ENCODE measurements around the gene RORC.
"Not testable (repeated sequence)": the region's sequence is repeated elsewhere in the genome, so short reads cannot be mapped to it uniquely, and the experiment has no call there.

Gene RORC

DNA sequence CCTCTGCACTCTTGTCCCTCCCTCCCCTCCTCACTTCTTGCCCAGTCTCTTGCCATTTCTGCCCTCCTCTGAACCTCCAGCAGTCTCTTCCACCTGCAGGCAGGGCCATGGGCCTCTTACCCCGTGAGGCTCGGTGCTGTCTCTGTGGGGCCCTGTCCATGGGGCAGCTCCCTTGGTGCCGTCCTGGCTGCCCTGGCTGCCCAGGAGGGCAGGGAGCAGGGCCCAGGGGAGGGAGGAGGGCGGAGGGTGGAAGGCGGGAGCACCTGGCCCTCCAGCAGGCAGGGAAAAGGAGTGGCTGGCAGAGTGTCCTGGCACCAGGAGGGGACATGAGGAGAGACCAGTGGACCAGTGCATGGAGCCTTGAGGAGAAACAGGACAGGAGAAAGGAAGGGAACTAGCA is at the start of gene RORC:
Gene RORC (minus strand): TSS at position 198 of the 400 bp plus-strand sequence. CDS start 38 bp downstream, at position 160.
- H2AFZ ChIP-seq (ENCODE audit: low read depth, low read length) = no peak within 1 kb of the TSS
- H3K4me3 ChIP-seq (ENCODE audit: low read length) = no peak within 1 kb of the TSS
- peaks cover 15% of the 10 kb centered on the region for H3K4me1 ChIP-seq (ENCODE audit: insufficient read depth, low read length)
- peaks cover 32% of the 10 kb centered on the region for H3K27me3 ChIP-seq (ENCODE audit: insufficient read depth, low read length)
- H3K9me3 ChIP-seq (ENCODE audit: low read length) = no peaks in the 10 kb centered on the region
- no peaks in the 10 kb centered on the region for H3K36me3 ChIP-seq (ENCODE audit: insufficient read depth, low read length)

GRCh38 chr1:151875419-151876097 is 44.0 kb upstream of the RORC start:
- no peak overlapping the region for H2AFZ ChIP-seq (ENCODE audit: low read depth, low read length)
- no peaks in the 10 kb centered on the region for H3K4me1 ChIP-seq (ENCODE audit: insufficient read depth, low read length)
- H3K27me3 ChIP-seq (ENCODE audit: insufficient read depth, low read length) = no peaks in the 10 kb centered on the region
- H3K4me3 ChIP-seq (ENCODE audit: low read length) = no peak overlapping the region
- peaks cover 13% of the 10 kb centered on the region for H3K36me3 ChIP-seq (ENCODE audit: insufficient read depth, low read length)
- H3K9me3 ChIP-seq (ENCODE audit: low read length) = no peaks in the 10 kb centered on the region

DNA sequence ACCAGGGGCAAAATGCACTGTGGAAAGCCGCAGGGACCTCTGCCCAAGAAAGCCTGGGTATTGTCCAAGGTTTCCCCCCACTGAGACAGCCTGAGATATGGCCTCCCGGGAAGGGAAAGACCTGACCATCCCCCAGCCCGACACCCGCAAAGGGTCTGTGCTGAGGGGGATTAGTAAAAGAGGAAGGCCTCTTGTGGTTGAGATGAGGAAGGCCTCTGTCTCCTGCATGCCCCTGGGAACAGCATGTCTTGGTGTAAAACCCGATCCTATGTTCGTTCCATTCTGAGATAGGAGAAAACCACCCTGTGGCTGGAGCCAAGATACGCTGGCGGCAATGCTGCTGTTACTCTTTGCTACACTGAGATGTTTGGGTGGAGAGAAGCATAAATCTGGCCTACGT is 41.2 kb upstream of the RORC start:
- H3K4me3 ChIP-seq (ENCODE audit: low read length); H3K27me3 ChIP-seq (ENCODE audit: insufficient read depth, low read length); H2AFZ ChIP-seq (ENCODE audit: low read depth, low read length); H3K4me1 ChIP-seq (ENCODE audit: insufficient read depth, low read length); H3K9me3 ChIP-seq (ENCODE audit: low read length): not testable (repeated sequence)
- H3K36me3 ChIP-seq (ENCODE audit: insufficient read depth, low read length) = peaks cover 13% of the 10 kb centered on the region

- Histone ChIP-seq H3K36me3 (ENCODE audit: insufficient read depth, low read length) (peaks cover 13% of the 10 kb centered on the region), H3K9me3 (ENCODE audit: low read length) (no peaks in the 10 kb centered on the region), H3K4me1 (ENCODE audit: insufficient read depth, low read length) (no peaks in the 10 kb centered on the region), H3K27me3 (ENCODE audit: insufficient read depth, low read length) (no peaks in the 10 kb centered on the region), H3K4me3 (ENCODE audit: low read length) (no peak overlapping the region), H2AFZ (ENCODE audit: low read depth, low read length) (no peak overlapping the region)
Measured at GRCh38 chr1:151871284-151872030, 39.9 kb upstream of the RORC start.

DNA sequence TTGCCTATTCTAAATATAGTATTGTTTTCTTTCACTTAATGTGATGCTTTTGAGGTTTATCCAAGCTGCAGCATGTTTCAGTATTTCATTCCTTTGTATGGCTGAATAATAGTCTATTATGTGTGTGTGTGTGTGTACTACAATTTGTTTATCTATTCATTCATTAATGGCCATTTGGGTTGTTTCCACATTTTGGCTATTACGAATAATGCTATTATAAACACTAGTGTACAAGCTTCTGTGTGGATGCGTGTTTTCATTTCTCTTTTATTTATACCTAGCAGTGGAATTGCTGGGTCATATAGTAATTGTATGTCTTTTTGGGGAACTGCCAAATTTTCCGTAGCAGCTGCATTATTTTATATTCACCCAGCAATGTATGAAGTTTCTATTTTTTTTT is 36.9 kb upstream of the RORC start:
- no peaks in the 10 kb centered on the region for H3K4me1 ChIP-seq (ENCODE audit: insufficient read depth, low read length)
- no peak overlapping the region for H2AFZ ChIP-seq (ENCODE audit: low read depth, low read length)
- peaks cover under 1% of the 10 kb centered on the region for H3K36me3 ChIP-seq (ENCODE audit: insufficient read depth, low read length)
- H3K9me3 ChIP-seq (ENCODE audit: low read length) = no peaks in the 10 kb centered on the region
- no peaks in the 10 kb centered on the region for H3K27me3 ChIP-seq (ENCODE audit: insufficient read depth, low read length)
- H3K4me3 ChIP-seq (ENCODE audit: low read length) = no peak overlapping the region

DNA sequence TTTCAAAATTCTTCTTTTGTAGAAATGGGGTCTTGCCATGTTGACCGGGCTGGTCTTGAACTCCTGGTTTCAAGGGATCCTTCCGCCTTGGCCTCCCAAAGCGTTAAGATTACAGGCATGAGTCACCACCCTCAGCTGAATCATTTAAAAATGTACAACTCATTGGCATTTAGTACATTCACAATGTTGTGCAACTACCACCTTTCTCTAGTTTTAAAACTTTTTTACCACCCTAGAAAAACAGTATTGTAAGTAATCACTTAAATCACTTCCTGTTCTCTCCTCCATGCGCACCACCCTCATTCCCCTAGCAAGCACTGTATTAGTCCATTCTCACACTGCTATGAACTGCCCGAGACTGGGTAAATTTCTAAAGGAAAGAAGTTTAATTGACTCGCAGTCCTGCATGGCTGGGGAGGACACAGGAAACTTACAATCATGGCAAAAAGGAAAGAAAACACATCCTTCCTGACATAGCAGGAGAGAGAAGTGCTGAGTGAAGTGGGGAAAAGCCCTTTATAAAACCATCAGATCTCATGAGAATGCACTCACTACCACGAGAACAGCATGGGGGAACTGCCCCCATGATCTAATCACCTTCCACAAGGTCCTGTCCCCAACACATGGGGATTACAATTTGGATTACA is 36.3 kb upstream of the RORC start:
- Histone ChIP-seq H2AFZ (ENCODE audit: low read depth, low read length) (no peak overlapping the region), H3K27me3 (ENCODE audit: insufficient read depth, low read length) (no peaks in the 10 kb centered on the region)

DNA sequence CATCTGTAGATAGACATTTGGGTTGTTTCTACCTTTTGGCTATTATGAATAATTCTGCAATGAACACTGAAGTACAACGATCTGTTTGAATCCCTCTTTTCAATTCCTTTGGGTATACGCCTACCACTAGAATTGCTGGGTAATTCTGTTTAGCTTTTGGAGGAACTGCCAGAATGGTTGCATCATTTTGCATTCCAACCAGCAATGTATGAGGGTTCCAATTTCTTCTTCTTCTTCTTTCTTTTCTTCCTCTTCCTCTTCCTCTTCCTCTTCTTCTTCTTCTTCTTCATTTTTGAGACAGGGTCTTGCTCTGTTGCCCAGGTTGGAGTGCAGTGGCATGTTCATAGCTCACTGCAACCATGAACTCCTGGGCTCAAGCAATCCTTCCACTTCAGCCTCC is 35.7 kb upstream of the RORC start:
- H3K4me1 ChIP-seq (ENCODE audit: insufficient read depth, low read length) = no peaks in the 10 kb centered on the region
- H3K9me3 ChIP-seq (ENCODE audit: low read length) = no peaks in the 10 kb centered on the region
- no peaks in the 10 kb centered on the region for H3K36me3 ChIP-seq (ENCODE audit: insufficient read depth, low read length)
- H3K27me3 ChIP-seq (ENCODE audit: insufficient read depth, low read length) = no peaks in the 10 kb centered on the region
- H3K4me3 ChIP-seq (ENCODE audit: low read length) = no peak overlapping the region
- no peak overlapping the region for H2AFZ ChIP-seq (ENCODE audit: low read depth, low read length)

More for the DNA sequence above, 36.3 kb upstream of the RORC start:
- H3K36me3 ChIP-seq (ENCODE audit: insufficient read depth, low read length) = no peaks in the 10 kb centered on the region
- H3K9me3 ChIP-seq (ENCODE audit: low read length) = no peaks in the 10 kb centered on the region
- H3K4me3 ChIP-seq (ENCODE audit: low read length) = no peak overlapping the region
- H3K4me1 ChIP-seq (ENCODE audit: insufficient read depth, low read length) = no peaks in the 10 kb centered on the region

GRCh38 chr1:151864411-151864810 is 32.8 kb upstream of the RORC start:
- Histone ChIP-seq H3K9me3 (ENCODE audit: low read length) (no peaks in the 10 kb centered on the region), H2AFZ (ENCODE audit: low read depth, low read length) (no peak overlapping the region), H3K4me1 (ENCODE audit: insufficient read depth, low read length) (no peaks in the 10 kb centered on the region), H3K27me3 (ENCODE audit: insufficient read depth, low read length) (peaks cover 5% of the 10 kb centered on the region), H3K36me3 (ENCODE audit: insufficient read depth, low read length) (no peaks in the 10 kb centered on the region), H3K4me3 (ENCODE audit: low read length) (no peak overlapping the region)

GRCh38 chr1:151862604-151863003 is 31.0 kb upstream of the RORC start:
- Histone ChIP-seq H2AFZ (ENCODE audit: low read depth, low read length) (no peak overlapping the region), H3K4me3 (ENCODE audit: low read length) (no peak overlapping the region), H3K27me3 (ENCODE audit: insufficient read depth, low read length) (peaks cover 14% of the 10 kb centered on the region), H3K36me3 (ENCODE audit: insufficient read depth, low read length) (no peaks in the 10 kb centered on the region), H3K9me3 (ENCODE audit: low read length) (no peaks in the 10 kb centered on the region), H3K4me1 (ENCODE audit: insufficient read depth, low read length) (no peaks in the 10 kb centered on the region)

GRCh38 chr1:151860504-151861187 is 29.0 kb upstream of the RORC start:
- H3K36me3 ChIP-seq (ENCODE audit: insufficient read depth, low read length) = no peaks in the 10 kb centered on the region
- H3K4me3 ChIP-seq (ENCODE audit: low read length) = no peak overlapping the region
- H2AFZ ChIP-seq (ENCODE audit: low read depth, low read length) = no peak overlapping the region
- no peaks in the 10 kb centered on the region for H3K4me1 ChIP-seq (ENCODE audit: insufficient read depth, low read length)
- no peaks in the 10 kb centered on the region for H3K9me3 ChIP-seq (ENCODE audit: low read length)
- peaks cover 17% of the 10 kb centered on the region for H3K27me3 ChIP-seq (ENCODE audit: insufficient read depth, low read length)

GRCh38 chr1:151859891-151860293 is 28.3 kb upstream of the RORC start:
- H2AFZ ChIP-seq (ENCODE audit: low read depth, low read length) = no peak overlapping the region
- H3K27me3 ChIP-seq (ENCODE audit: insufficient read depth, low read length) = peaks cover 17% of the 10 kb centered on the region
- no peak overlapping the region for H3K4me3 ChIP-seq (ENCODE audit: low read length)

GRCh38 chr1:151858886-151859665 is 27.5 kb upstream of the RORC start:
- H3K4me3 ChIP-seq (ENCODE audit: low read length) = no peak overlapping the region
- no peaks in the 10 kb centered on the region for H3K9me3 ChIP-seq (ENCODE audit: low read length)
- no peaks in the 10 kb centered on the region for H3K4me1 ChIP-seq (ENCODE audit: insufficient read depth, low read length)
- peaks cover 17% of the 10 kb centered on the region for H3K27me3 ChIP-seq (ENCODE audit: insufficient read depth, low read length)
- no peaks in the 10 kb centered on the region for H3K36me3 ChIP-seq (ENCODE audit: insufficient read depth, low read length)
- H2AFZ ChIP-seq (ENCODE audit: low read depth, low read length) = no peak overlapping the region

More at GRCh38 chr1:151859891-151860293, 28.3 kb upstream of the RORC start:
- Histone ChIP-seq H3K9me3 (ENCODE audit: low read length) (no peaks in the 10 kb centered on the region), H3K36me3 (ENCODE audit: insufficient read depth, low read length) (no peaks in the 10 kb centered on the region), H3K4me1 (ENCODE audit: insufficient read depth, low read length) (no peaks in the 10 kb centered on the region)

Data from neuron (in vitro differentiated cells).